GM13976 (cell line): ENCODE data around the gene PIP5KL1.

Experiments
- DNase-seq: peaks from one replicate; pipeline ENCODE4 v3.0.0; 2012; ENCODE audit warnings: low spot score
- in situ Hi-C: fragments of 300-500 bp; cut with MboI; formaldehyde crosslinking; loops from one replicate; pipeline ENCODE4 v1.12.0; 2022; ENCODE audit warnings: low sequenced_read_pairs, mixed read lengths, inconsistent platforms; ENCODE audit not compliant: unreplicated experiment
- TF ChIP-seq, protein P1 (sequence below): IDR thresholded peaks from 2 replicates; pipeline ENCODE4 v1.5.1; 2012; ENCODE audit warnings: borderline replicate concordance, mild to moderate bottlenecking; ENCODE audit not compliant: insufficient read depth; ENCODE audit errors: extremely low read depth, missing control alignments, control extremely low read depth

The PIP5KL1 gene

GRCh38 chr9:127877566-127877998 is 53.0 kb downstream of the PIP5KL1 start, which contains the start of gene AK1:
Gene AK1 (minus strand): TSS chr9:127877675. CDS start chr9:127874617, 3,058 bp downstream.
- in situ Hi-C loops = no loop called here
- no peak for DNase-seq
- TF ChIP-seq, protein P1, sequence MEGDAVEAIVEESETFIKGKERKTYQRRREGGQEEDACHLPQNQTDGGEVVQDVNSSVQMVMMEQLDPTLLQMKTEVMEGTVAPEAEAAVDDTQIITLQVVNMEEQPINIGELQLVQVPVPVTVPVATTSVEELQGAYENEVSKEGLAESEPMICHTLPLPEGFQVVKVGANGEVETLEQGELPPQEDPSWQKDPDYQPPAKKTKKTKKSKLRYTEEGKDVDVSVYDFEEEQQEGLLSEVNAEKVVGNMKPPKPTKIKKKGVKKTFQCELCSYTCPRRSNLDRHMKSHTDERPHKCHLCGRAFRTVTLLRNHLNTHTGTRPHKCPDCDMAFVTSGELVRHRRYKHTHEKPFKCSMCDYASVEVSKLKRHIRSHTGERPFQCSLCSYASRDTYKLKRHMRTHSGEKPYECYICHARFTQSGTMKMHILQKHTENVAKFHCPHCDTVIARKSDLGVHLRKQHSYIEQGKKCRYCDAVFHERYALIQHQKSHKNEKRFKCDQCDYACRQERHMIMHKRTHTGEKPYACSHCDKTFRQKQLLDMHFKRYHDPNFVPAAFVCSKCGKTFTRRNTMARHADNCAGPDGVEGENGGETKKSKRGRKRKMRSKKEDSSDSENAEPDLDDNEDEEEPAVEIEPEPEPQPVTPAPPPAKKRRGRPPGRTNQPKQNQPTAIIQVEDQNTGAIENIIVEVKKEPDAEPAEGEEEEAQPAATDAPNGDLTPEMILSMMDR = no peak

DNA sequence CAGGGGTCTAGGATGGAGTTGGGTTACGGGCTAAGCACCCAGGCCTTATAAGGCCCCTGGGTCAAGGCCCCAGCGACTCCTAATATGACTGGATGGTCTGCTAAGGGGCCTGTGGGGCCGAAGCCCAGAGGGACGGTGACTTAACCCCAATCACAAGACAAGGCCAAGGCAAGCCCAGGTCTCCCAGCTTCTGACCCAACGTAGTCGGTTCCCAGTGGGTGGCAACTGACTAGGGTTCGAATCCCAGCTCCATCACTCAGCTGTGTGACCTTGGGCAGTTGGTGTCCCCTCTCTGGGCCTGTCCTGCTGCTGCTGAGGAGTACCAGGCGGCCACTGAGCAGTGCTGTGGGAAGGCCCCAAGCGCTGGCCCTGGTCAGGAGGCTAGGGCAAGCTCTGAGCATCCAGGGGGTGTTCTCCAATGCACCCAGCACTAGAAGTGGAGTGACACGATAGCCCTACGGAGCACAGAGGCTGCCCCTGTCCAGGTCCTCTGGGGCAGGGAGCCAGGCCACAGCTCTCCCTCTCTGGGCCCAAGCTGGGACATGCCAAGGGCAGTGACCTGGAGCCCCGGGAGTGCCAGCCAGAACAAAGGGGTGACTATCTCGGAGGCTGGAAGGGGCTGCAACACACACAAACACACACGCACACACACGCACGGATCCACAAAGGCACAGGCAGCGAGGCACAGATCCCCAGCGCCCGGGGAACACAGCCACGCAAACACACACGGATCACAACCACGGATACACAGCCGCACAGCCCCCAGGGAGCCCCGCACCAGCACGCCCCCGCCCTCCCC is 53.6 kb downstream of the PIP5KL1 start:
- DNase-seq = no peak
- TF ChIP-seq, protein P1 = no peak
- in situ Hi-C loops = no loop called here

- in situ Hi-C loops = no loop called here
- no peak for DNase-seq
- TF ChIP-seq, protein P1 = no peak
Observed at GRCh38 chr9:127876026-127876763, 54.4 kb downstream of the PIP5KL1 start.

DNA sequence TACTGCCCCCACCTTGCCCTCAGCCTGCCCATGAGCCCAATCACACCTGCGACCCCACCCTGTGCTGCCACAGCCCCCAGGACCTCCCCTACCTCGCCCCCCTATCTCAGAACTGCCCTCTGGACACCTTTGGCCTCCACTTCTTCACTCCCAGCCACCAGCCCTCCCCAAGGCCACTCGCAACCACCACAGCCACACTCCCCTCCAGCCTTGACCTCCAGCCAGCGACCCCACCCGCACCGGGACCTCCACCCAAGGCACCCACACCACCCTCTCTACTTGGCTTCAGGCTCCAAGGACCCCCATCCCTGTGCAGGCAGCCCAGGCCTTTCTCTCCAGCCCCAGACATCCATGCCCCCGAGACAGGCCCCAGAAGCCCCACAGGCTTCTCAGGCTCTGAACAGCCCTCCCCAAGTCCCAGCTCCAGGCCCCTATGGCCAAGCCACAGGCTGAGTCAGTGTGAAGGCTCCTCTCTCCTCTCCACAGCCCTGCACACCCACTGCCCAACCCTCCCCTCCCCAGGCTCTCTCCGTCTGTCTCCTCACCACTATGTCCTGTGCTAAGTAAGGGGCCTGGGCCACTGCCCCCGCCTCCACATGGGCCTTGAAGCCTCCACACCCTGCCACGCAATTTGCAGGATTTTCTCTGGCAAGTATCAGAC is 55.1 kb downstream of the PIP5KL1 start:
- in situ Hi-C loops = no loop called here
- TF ChIP-seq, protein P1 = no peak
- no peak for DNase-seq

DNA sequence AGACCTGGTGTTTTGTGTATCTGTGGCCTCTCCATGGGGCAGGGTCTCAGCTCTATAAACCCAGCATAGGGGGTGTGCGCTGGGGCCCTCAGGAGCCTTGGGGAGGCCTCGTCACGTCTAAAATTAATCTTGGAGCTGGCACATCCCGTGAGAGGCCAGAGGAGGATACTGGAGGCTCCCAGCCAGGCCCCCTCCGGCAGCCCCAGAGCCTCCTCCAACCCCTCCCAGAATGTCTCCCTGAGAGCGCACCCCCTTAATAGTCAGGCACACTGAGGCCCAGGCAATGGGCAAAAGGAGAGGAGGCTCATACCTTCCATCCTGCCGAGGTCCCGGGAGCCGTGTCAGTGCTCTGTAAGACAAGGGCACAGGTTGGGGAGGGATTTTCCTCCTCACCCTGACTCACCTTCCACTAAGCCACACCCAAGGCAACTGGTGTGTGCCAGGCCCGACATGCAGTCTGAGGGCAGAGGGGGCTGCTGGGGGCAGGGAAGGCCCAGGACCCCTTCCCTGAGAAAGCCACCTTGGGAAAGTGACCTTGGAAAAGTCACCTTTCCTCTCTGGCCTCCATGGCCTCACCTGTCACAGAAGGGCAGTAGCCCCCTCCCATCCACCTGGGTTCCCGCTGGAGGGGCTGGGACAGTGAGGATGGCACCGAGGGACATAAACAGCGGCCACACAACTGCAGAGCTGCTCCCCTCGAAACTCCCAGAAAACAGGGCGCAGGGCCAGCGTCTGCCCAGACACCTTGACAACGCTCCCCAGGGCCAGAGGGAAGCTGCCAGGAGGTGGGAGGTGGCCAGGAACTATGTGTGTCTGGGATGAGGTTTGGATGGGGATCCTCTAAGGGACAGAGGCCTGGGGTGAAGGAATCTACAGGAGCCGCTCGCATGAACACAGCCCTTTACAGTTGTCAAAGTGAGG is 56.0 kb downstream of the PIP5KL1 start:
- TF ChIP-seq, protein P1 = no peak
- no peak for DNase-seq
- in situ Hi-C loops = no loop called here
